NCI-H460 (cell line): Measurements from ENCODE around the gene MTUS2. TPM values are rescaled to one million over a fixed set of nuclear protein-coding genes. Genes with fewer than 3 reads are reported as not detected.
"Not testable (repeated sequence)": the region's sequence is repeated elsewhere in the genome, so short reads cannot be mapped to it uniquely, and the experiment has no call there.

Experiments
- DNase-seq: peaks from one replicate; pipeline ENCODE4 v3.0.0-alpha.2; 2016; ENCODE audit warnings: low read depth; ENCODE audit errors: extremely low read depth
- total RNA-seq: library from RNA; depleted of rRNA; stranded (reverse); fragments of >200 nt; shearing (Covaris generic); gene quantifications from 2 replicates; pipeline ENCODE4 v1.2.3, GENCODE V29; 2014

The MTUS2 gene
- total RNA-seq, 1 experiment from 2014 or later, result not detected

- no peak for DNase-seq
Observed at GRCh38 chr13:29379865-29380264, 559.7 kb downstream of the MTUS2 start.

DNA sequence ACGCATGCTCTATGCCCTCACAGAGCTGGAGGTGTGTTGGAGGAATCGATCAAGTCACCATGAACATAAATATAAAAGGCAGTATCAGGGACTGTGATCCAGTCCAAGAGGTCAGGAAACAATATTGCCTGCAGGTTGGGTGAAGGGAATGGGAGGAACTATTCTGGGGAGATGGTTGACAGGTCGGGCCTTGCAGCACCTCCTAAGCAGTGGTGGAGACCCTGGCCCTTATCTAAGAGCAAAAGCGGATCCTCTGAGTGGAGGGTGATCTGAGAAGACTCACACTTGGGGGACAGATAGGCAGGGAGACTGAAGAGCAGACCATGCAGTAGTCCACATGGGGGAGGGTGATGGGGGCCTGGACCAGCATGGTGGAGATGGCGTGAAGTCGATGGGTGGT lies 561.9 kb downstream of the MTUS2 start:
- no peak for DNase-seq

DNA sequence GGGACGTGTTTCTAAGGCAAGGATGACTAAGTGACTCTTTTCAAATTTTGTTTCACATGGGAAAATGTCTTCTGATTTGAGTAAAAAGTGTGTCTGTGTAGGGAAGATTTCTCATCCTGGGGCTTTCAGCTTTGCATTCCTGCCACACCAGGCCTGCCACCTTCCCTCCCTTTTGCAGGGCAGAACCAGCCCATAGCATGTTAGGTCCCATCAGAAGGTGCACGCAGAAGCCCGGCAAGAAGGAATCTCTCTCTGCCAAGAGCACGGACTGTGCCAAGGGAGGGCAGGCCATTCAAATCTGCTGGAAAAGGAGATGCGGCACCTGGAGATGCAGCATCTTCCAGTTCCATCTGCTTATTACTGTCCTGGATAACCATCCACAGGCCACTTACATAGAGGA lies 563.3 kb downstream of the MTUS2 start:
- DNase-seq, result no peak

- DNase-seq, result no peak
Observed at GRCh38 chr13:29384466-29384865, 564.3 kb downstream of the MTUS2 start.

GRCh38 chr13:29384871-29385270 lies 564.7 kb downstream of the MTUS2 start:
- no peak for DNase-seq

DNA sequence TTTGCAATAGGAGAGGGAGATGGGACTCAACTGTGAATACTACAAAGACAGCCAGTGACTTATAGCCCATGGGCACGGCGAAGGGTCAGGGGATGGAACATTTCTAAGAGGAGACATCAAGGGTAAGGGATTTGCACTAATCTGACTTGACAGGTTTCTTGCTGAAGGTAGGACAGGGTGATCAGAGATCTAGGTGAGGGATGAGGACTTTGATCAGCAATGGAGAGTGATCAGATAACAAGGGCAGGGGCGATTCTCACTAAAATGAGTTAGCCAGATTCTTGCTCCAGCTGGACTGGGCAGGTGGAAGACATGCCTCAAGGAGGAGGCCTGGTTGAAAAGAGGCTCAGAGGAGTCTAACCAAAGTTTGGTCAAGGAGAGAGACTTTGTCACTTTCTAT lies 566.1 kb downstream of the MTUS2 start:
- no peak for DNase-seq

DNA sequence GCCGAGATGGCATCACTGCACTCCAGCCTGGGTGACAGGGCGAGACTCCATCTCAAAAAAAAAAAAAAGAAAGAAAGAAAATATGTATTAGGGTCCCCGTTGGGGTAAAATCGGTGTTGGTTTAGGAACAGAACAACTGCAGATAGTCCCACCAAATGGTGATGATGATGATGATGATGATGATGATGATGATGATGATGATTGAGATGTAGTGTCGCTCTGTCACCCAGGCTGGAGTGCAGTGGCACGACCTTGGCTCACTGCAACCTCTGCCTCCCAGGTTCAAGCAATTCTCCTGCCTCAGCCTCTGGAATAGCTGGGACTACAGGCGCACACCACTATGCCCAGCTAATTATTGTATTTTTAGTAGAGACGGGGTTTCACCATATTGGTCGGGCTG lies 570.5 kb downstream of the MTUS2 start:
- DNase-seq, result not testable (repeated sequence)

GRCh38 chr13:29396446-29396845 lies 576.3 kb downstream of the MTUS2 start:
- no peak for DNase-seq

- DNase-seq, result no peak
Observed at GRCh38 chr13:29397265-29397664, 577.1 kb downstream of the MTUS2 start.

- DNase-seq, result no peak
Observed at GRCh38 chr13:29402166-29402636, 582.1 kb downstream of the MTUS2 start.

GRCh38 chr13:29405401-29405800 lies 585.3 kb downstream of the MTUS2 start:
- DNase-seq, result no peak

GRCh38 chr13:29411481-29411880 lies 591.3 kb downstream of the MTUS2 start:
- no peak for DNase-seq

GRCh38 chr13:29418026-29418425 lies 597.9 kb downstream of the MTUS2 start:
- no peak for DNase-seq

GRCh38 chr13:29421118-29421517 lies 601.0 kb downstream of the MTUS2 start:
- DNase-seq, result no peak

GRCh38 chr13:29422015-29422414 lies 601.9 kb downstream of the MTUS2 start:
- no peak for DNase-seq

DNA sequence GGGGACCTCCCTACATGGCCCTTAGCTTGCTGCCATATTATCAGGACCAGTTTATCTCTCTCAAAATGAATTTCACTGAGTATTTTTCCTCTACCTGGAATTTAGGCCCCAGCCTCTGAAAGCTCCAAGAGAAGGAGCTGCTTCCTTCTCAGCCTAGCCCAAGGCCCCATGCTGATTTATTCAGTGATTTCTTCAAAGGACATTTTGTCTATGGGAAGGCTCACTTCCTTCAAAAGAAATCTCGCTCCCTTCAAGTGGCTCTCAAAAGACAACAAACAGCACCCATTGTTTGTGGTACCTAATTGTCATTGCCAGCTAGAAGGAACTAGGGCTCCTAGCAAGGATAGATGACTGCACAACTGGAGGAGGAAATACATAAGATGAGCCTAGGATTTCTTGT lies 602.9 kb downstream of the MTUS2 start:
- no peak for DNase-seq

DNA sequence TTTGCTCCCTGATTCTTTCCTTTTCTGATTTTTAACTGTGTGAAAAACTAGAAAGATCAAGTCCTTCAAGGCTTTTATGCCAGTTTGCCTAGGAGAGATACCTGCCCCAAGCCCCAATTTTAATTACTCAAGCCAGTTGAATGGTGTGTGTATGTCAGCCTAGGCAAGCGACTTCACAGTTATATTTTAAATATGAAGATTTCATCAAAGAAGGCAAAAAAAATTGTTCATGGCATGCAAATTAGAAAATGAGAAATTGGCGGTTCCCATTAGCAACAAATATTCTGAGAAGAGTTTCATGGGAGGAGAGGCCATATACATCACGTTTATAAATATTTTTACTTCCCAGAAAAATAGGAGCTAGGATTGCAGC lies 607.8 kb downstream of the MTUS2 start:
- no peak for DNase-seq

DNA sequence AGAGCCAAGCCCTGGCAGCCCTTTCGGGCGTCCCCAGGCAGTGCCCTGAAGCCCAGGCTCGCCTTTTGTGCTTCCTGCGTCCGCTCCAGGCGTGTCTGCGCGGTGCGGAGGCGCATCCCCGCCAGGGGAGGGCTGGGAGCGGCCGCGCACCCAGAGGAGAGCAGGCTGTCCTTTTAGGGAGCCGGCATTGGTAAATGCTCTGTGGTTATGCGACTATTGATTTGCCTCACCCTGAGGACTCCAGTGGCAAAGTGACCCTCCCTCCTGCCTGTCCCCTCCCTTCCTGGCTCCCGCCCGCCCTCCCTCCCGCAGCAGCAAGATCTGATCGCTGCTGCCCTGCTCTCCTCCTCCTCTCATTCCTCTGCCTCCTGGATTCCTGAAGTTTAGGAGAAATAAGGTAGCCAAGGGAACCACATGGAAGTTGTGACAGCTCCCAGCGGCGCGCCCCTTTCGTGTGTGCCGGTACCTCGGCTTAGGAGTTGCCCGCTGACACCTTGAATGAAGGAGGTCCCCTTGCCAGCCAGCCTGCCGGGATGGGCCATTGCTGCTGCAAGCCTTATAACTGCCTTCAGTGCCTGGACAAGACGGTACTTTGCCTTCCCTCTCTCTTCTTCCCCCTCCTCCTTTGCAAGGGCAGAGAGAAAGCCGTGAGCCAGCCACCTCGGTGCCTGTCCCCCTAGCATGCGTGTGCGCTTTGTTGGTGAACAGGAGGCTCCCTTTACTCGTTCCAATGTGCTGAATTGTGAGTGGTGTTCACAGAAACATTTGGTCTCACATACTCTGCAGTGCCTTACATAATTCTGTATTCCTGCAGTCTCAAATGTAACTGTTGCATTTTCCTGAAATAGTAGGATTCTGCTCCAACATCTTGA lies 608.4 kb downstream of the MTUS2 start:
- no peak for DNase-seq

GRCh38 chr13:29429286-29429900 lies 609.3 kb downstream of the MTUS2 start:
- DNase-seq, result no peak

GRCh38 chr13:29434217-29434945 lies 614.2 kb downstream of the MTUS2 start:
- DNase-seq, result no peak

DNA sequence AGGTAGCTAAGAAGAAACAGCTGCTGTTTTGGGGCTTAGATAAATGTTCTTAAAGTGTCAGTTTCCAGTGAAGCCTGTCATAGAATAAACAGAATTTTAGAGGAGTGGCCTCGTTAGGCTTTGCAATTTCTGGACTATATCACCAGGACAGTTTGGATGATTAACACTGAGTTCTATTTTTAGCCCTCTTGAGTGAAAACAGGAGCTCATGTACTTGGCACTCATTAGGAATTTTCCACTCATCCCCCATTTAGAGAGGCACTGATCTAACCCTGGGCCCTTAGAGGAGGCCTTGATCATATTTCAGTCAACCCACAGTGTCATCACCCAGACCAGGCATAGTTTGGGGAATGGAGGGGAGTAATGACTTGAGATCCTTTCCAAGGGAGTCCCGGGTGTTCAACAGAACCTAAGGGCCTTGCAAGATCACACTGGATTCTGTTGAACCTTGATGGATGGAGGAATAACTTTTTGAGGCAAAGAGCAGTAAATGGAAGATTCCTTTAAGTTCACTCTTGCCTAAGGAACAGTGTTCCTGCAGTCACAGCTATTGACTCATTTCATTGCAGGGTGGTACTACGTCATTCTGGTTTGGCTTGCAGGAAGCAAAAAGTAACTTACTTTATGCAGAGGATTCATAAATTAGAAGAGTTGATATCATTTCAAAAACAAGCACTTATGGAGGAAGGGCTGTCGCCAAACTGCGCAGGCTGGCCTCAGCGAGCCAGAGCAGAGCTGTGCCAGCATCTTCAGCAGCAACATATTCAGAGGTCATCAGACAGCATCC lies 615.2 kb downstream of the MTUS2 start:
- no peak for DNase-seq
